Kidney (tissue), 14 donors: ENCODE measurements around the gene FERMT3. TPM values are rescaled to one million over a fixed set of nuclear protein-coding genes. Genes with fewer than 3 reads are reported as not detected.

Experiments used
- DNase-seq, 5 donors: peaks; one replicate each; pipeline ENCODE4 v3.0.0-alpha.2; 2013 to 2020
- FAIRE-seq: peaks from 2 replicates; lab custom pipeline; 2012; peaks lifted over from hg19 to GRCh38; lab: Jason Lieb, UNC
- H3K27ac ChIP-seq, 2 donors: one replicate each; pipeline ENCODE4 v1.7.0; 2013; ENCODE audit warnings: low read depth in 2 of 2, low read length in 2 of 2, inconsistent platforms in 1 of 2
- H3K27me3 ChIP-seq: one replicate; pipeline ENCODE4 v1.7.1; 2013; ENCODE audit warnings: low read length, inconsistent platforms; ENCODE audit not compliant: control insufficient read depth, insufficient read depth
- H3K36me3 ChIP-seq, 3 donors: one replicate each; pipeline versions ENCODE4 v1.7.0 to v1.7.1; 2013; ENCODE audit warnings: low read length in 3 of 3, control low read depth in 1 of 3, inconsistent platforms in 1 of 3; ENCODE audit not compliant: insufficient read depth in 3 of 3, control insufficient read depth in 2 of 3
- H3K4me1 ChIP-seq, 3 donors: one replicate each; pipeline versions ENCODE4 v1.7.0 to v1.7.1; 2013; ENCODE audit warnings: low read length in 3 of 3, inconsistent platforms in 1 of 3, low read depth in 1 of 3; ENCODE audit not compliant: control insufficient read depth in 2 of 3, insufficient read depth in 2 of 3
- H3K4me3 ChIP-seq, 3 donors: one replicate each; pipeline versions ENCODE4 v1.7.0 to v1.8.1; 2013; ENCODE audit warnings: low read length in 3 of 3, control low read depth in 1 of 3, inconsistent platforms in 1 of 3
- H3K9ac ChIP-seq, 3 donors: one replicate each; pipeline versions ENCODE4 v1.7.0 to v1.7.1; 2013; ENCODE audit warnings: low read length in 3 of 3, control low read depth in 1 of 3, inconsistent platforms in 1 of 3
- H3K9me3 ChIP-seq, 3 donors: one replicate each; pipeline versions ENCODE4 v1.7.0 to v1.7.1; 2013; ENCODE audit warnings: low read length in 3 of 3, control low read depth in 1 of 3, inconsistent platforms in 1 of 3; ENCODE audit not compliant: control insufficient read depth in 2 of 3, insufficient read depth in 1 of 3
- intact Hi-C: fragments of 100-400 bp; cut with DNase I; formaldehyde crosslinking; loops from one replicate; pipeline ENCODE4 v1.11.1; 2022
- polyA plus RNA-seq: library from polyadenylated mRNA; stranded (reverse); fragments of 350-450 nt; fragmentation: Illumina TruSeq; extraction: RNeasy Lipid Tissue Mini Kit (QIAGEN cat#74804); gene quantifications from one replicate; pipeline ENCODE4 v1.2.3, GENCODE V29; 2014; ENCODE audit warnings: low read depth, low replicate concordance; ENCODE audit not compliant: insufficient read depth
- total RNA-seq: library from RNA; stranded (reverse); fragmentation: NEBNext Ultra II Directional; extraction: Animal tissue kit (Norgen Biotek cat#: 25700); gene quantifications from one replicate; pipeline ENCODE4 v1.2.1, GENCODE V29; 2021
- TF ChIP-seq, protein P1 (sequence below): IDR thresholded peaks from 3 replicates; pipeline ENCODE4 v1.5.1; 2012; ENCODE audit warnings: mild to moderate bottlenecking, moderate library complexity, borderline replicate concordance; ENCODE audit not compliant: insufficient read depth; ENCODE audit errors: extremely low read depth
- donor health status: control.
- donor health status: control.
- donor health status: control.
- donor health status: control.
- donor health status: control.
- donor health status: DM: yes; HTN: yes; CAD: no.
- donor health status: Normal renal cell carcinoma (clear cell type).

The FERMT3 gene
- total and polyA plus RNA-seq, 2 donors from 2014 or later: 11.8 to 36.3 TPM

DNA sequence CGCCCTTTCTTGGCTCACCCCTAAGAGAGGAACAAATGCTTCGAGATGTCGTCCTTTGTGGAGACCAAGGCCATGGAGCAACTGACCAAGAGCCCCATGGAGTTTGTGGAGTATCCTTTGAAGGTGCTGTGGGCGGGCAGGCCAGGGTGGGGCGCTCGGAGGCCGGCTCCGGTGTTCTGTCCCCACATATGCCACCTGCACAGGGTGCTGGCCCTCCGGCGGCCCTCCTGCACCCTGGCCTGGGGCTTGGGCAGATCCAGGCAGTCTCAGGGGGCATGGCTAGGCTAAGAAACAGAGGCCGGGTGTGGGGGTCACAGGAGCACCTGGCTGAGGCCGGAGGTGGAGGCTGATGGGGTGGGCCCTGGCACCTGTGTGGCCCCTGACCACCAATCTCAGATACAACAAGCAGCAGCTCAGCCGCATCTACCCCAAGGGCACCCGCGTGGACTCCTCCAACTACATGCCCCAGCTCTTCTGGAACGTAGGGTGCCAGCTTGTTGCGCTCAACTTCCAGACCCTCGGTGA, 55.1 kb downstream of the FERMT3 start:
- Histone ChIP-seq H3K9ac (no peak overlapping the region), H3K4me1 (no peaks in the 10 kb centered on the region), H3K27me3 (no peaks in the 10 kb centered on the region), H3K4me3 (no peak overlapping the region), H3K27ac (no peak overlapping the region), H3K9me3 (no peaks in the 10 kb centered on the region), H3K36me3 (peaks cover 0 to 10% (median 0%) of the 10 kb centered on the region in 3 donors)
- intact Hi-C loops: no loop called here
- peak in 1 of 5 donors; percentile 65 for DNase-seq
- FAIRE-seq: no peak
- TF ChIP-seq, protein P1, sequence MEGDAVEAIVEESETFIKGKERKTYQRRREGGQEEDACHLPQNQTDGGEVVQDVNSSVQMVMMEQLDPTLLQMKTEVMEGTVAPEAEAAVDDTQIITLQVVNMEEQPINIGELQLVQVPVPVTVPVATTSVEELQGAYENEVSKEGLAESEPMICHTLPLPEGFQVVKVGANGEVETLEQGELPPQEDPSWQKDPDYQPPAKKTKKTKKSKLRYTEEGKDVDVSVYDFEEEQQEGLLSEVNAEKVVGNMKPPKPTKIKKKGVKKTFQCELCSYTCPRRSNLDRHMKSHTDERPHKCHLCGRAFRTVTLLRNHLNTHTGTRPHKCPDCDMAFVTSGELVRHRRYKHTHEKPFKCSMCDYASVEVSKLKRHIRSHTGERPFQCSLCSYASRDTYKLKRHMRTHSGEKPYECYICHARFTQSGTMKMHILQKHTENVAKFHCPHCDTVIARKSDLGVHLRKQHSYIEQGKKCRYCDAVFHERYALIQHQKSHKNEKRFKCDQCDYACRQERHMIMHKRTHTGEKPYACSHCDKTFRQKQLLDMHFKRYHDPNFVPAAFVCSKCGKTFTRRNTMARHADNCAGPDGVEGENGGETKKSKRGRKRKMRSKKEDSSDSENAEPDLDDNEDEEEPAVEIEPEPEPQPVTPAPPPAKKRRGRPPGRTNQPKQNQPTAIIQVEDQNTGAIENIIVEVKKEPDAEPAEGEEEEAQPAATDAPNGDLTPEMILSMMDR: no peak

DNA sequence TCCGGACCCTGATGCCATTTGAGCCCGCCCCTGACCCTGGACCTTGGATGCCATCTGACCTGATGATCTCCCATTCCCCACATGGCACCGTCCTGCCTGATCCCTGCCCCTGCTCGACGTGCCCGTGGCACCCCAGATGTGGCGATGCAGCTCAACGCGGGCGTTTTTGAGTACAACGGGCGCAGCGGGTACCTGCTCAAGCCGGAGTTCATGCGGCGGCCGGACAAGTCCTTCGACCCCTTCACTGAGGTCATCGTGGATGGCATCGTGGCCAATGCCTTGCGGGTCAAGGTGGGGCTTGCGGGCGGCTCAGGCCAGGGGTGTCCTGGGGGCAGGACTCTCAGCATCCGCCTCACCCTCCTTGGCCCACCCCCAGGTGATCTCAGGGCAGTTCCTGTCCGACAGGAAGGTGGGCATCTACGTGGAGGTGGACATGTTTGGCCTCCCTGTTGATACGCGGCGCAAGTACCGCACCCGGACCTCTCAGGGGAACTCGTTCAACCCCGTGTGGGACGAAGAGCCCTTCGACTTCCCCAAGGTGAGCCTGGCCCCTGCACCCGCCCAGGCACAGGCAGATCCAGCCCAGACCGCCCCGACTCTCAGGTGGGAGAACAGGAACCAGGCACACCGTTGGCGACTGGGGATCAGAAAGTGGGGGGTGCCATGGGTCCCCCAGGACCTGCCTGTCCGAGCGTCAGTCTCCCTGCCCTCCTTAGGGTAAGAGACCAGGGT, 55.9 kb downstream of the FERMT3 start:
- DNase-seq (peak in 1 of 5 donors; percentile 75), FAIRE-seq (no peak)
- H3K4me3 ChIP-seq: no peak overlapping the region
- TF ChIP-seq, protein P1: no peak
- H3K27me3 ChIP-seq: no peaks in the 10 kb centered on the region
- H3K36me3 ChIP-seq: peaks cover 0 to 10% (median 0%) of the 10 kb centered on the region in 3 donors
- no peak overlapping the region for H3K27ac ChIP-seq
- no peaks in the 10 kb centered on the region for H3K9me3 ChIP-seq
- no peaks in the 10 kb centered on the region for H3K4me1 ChIP-seq
- no peak overlapping the region for H3K9ac ChIP-seq
- intact Hi-C loops: no loop called here

DNA sequence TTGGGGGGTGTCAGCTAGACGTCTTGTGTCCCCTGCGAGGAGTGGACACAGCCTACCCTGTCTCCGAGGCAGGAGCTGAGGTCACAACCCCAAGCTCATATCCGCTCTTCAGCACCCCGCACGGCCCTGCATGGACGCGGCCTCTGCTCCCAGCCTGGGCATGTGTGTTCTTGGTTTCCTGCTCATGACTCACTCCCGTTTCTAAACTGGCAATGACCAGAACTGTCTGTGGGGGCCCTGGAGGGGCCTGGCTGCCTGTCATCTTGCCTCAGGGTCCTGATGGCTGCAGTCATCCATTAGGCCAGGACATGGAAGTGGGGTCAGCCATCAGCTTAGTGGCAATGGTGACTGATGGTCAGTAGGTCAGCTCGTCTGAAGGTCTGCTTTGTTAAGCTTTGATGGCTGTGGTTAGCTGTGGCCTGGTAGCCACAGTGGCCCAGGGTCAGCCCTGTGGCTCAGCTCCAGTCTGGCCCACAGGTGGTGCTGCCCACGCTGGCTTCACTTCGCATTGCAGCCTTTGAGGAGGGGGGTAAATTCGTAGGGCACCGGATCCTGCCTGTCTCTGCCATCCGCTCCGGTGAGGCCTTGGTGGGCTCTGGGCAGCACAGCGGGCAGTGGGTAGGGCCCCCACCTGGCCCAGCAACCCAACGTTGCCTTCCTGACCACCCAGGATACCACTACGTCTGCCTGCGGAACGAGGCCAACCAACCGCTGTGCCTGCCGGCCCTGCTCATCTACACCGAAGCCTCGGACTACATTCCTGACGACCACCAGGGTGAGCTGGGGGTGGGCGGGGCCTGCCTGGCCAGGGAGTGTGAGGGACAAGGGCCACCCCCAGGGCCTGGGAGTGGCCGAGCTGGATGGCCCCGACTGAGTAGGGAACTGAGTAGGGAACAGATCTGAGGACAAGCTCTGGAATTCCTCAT, 56.8 kb downstream of the FERMT3 start:
- Histone ChIP-seq H3K9me3 (no peaks in the 10 kb centered on the region), H3K27me3 (no peaks in the 10 kb centered on the region), H3K27ac (no peak overlapping the region), H3K36me3 (peaks cover 0 to 10% (median 0%) of the 10 kb centered on the region in 3 donors), H3K4me3 (no peak overlapping the region), H3K9ac (no peak overlapping the region), H3K4me1 (peaks cover 0 to 5% (median 2%) of the 10 kb centered on the region in 3 donors)
- DNase-seq (peak; percentile 65 to 85 (median 73)), FAIRE-seq (no peak)
- TF ChIP-seq, protein P1: no peak
- intact Hi-C loops: no loop called here
